HG02840 (cell line): ENCODE measurements around the gene HIKESHI.
"Not testable (repeated sequence)": the region's sequence is repeated elsewhere in the genome, so short reads cannot be mapped to it uniquely, and the experiment has no call there.

Source experiments
- ATAC-seq: cut with Tn5 transposase; IDR thresholded peaks from one replicate; pipeline ENCODE4 v1.9.1; 2021; ENCODE audit warnings: mild to moderate bottlenecking, moderate library complexity, moderate number of reproducible peaks; ENCODE audit not compliant: unreplicated experiment, low FRiP score

The HIKESHI gene

GRCh38 chr11:86292912-86293616 lies 9.0 kb upstream of the HIKESHI start:
- peak; percentile 56 for ATAC-seq

- ATAC-seq = no peak
These were observed 8.0 kb upstream of the HIKESHI start for GRCh38 chr11:86294026-86294425.

- ATAC-seq = peak; percentile 9
These were observed 323 bp upstream of the HIKESHI start for GRCh38 chr11:86301742-86302091.

- no peak for ATAC-seq
These were observed 1.2 kb downstream of the HIKESHI start for GRCh38 chr11:86303257-86303656.

- not testable (repeated sequence) for ATAC-seq
These were observed 6.7 kb downstream of the HIKESHI start for GRCh38 chr11:86308710-86309109.

GRCh38 chr11:86313793-86314192 lies 11.8 kb downstream of the HIKESHI start:
- no peak for ATAC-seq

- no peak for ATAC-seq
These were observed 12.6 kb downstream of the HIKESHI start for GRCh38 chr11:86314636-86315035.

- ATAC-seq = no peak
These were observed 33.2 kb downstream of the HIKESHI start for GRCh38 chr11:86335131-86335767.

- no peak for ATAC-seq
These were observed 35.2 kb downstream of the HIKESHI start for GRCh38 chr11:86337227-86337626.

- ATAC-seq = no peak
These were observed 39.3 kb downstream of the HIKESHI start for GRCh38 chr11:86341382-86341781.

GRCh38 chr11:86346513-86346912 lies 44.5 kb downstream of the HIKESHI start:
- ATAC-seq = no peak

- no peak for ATAC-seq
These were observed 53.2 kb downstream of the HIKESHI start for GRCh38 chr11:86355256-86355655.

- not testable (repeated sequence) for ATAC-seq
These were observed 55.4 kb downstream of the HIKESHI start for GRCh38 chr11:86357412-86357811.

GRCh38 chr11:86358720-86359119 lies 56.7 kb downstream of the HIKESHI start:
- ATAC-seq = no peak

- ATAC-seq = no peak
These were observed 58.8 kb downstream of the HIKESHI start for GRCh38 chr11:86360775-86361395.

- ATAC-seq = no peak
These were observed 61.4 kb downstream of the HIKESHI start for GRCh38 chr11:86363424-86363823.

- ATAC-seq = no peak
These were observed 63.5 kb downstream of the HIKESHI start for GRCh38 chr11:86365546-86365945.

- ATAC-seq = no peak
These were observed 67.6 kb downstream of the HIKESHI start for GRCh38 chr11:86369668-86370067.

- no peak for ATAC-seq
These were observed 68.1 kb downstream of the HIKESHI start for GRCh38 chr11:86370171-86370570.

GRCh38 chr11:86370922-86371594 lies 69.0 kb downstream of the HIKESHI start:
- ATAC-seq = no peak

- ATAC-seq = no peak
These were observed 70.0 kb downstream of the HIKESHI start for GRCh38 chr11:86372041-86372440.
